Activated CD4-positive, alpha-beta T cell treated with anti-CD3 and anti-CD28 coated beads, Interleukin-2, Interleukin-6, amounts not matched to agents 100 ng/mL and 50 ng/mL, durations not matched to agents 16 hours and 8 hours (primary cell): ENCODE results near the gene TTLL4.
"Not testable (repeated sequence)": the region's sequence is repeated elsewhere in the genome, so short reads cannot be mapped to it uniquely, and the experiment has no call there.

Experiments used
- DNase-seq: peaks from one replicate; pipeline ENCODE4 v3.0.0-alpha.2; 2020

The TTLL4 gene

DNA sequence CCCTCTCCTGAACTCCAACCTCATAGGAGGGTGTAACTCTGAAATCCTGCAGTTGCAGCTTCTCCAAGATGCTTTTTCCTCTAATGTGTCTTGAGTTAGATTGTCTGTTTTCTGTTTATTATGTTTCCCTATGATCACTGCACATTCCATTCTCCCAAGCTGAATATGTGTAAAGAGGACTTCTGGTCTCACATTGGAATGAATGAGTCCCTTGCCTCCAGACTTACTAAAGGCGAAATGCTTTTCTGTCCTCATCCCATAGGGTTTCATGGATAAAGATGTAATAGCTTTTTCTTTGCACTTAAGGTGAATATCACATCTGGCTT lies 35.8 kb downstream of the TTLL4 start:
- no peak for DNase-seq

DNA sequence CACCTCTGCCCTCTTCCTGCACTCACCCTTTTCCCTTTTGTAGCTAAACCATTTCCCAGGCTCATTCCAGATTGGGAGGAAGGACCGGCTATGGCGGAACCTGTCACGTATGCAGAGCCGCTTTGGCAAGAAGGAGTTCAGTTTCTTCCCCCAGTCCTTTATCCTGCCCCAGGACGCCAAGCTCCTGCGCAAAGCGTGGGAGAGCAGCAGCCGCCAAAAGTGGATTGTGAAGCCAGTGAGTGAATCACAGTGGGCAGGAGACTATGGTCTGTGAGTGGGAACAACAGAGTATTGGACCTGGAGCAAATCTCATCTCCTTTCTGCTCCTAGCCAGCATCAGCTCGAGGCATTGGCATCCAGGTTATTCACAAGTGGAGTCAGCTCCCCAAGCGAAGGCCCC lies 36.3 kb downstream of the TTLL4 start:
- no peak for DNase-seq

GRCh38 chr2:218748741-218749441 lies 38.3 kb downstream of the TTLL4 start:
- DNase-seq, result no peak

DNA sequence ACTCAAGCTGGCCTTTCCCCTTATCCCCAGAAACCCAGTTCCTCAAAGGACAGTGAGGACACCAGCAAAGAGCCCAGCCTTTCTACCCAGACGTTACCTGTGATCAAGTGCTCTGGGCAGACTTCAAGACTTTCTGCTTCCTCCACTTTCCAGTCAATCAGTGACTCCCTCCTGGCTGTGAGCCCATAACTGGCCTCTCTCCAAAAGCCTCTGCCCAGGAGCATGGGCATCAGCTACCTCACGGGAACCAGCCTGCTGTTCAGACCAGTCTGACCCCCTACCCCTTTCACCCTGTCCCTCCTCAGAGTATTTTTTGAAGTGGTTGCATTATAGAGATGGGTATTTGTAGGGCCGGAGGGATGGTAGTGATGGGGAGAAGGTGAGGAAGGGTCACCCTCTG lies 43.6 kb downstream of the TTLL4 start:
- no peak for DNase-seq

DNA sequence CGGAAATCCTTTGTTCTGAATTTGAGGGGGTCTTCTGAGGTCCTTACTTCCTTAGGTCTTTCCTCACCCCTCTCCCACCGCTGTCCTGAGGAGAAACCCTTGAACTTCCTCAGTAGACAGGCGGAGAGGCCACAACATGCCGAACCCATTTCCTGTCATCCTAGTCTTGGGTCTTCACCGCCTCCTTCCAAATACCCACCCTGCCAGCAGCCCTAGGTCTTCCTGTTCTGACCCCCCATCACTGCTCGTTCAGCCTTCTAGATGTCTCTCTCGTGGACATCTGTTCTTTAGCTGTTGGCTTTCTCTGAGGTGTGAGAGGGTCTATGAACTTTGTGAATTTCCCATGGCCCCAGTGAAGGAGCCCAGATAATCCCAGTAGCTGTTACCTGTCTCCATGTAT lies 44.1 kb downstream of the TTLL4 start:
- no peak for DNase-seq

DNA sequence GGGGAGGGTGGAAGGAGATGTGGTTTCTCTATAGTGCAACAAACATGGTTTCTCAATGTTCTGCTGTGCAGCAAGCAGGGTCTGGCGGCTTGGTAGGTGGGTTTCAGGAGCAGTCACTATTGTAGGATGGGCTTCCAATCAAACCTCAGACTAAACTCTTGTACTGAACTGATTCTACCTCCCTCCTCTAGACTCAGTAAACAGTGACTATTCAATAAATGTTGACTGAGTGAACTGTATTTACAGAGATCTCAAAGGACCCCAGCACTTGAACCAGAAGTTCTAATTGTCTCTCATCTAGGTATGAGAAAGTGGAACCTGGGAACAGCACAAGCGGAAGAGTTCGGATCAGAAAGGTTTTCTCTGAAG lies 44.5 kb downstream of the TTLL4 start:
- no peak for DNase-seq

DNA sequence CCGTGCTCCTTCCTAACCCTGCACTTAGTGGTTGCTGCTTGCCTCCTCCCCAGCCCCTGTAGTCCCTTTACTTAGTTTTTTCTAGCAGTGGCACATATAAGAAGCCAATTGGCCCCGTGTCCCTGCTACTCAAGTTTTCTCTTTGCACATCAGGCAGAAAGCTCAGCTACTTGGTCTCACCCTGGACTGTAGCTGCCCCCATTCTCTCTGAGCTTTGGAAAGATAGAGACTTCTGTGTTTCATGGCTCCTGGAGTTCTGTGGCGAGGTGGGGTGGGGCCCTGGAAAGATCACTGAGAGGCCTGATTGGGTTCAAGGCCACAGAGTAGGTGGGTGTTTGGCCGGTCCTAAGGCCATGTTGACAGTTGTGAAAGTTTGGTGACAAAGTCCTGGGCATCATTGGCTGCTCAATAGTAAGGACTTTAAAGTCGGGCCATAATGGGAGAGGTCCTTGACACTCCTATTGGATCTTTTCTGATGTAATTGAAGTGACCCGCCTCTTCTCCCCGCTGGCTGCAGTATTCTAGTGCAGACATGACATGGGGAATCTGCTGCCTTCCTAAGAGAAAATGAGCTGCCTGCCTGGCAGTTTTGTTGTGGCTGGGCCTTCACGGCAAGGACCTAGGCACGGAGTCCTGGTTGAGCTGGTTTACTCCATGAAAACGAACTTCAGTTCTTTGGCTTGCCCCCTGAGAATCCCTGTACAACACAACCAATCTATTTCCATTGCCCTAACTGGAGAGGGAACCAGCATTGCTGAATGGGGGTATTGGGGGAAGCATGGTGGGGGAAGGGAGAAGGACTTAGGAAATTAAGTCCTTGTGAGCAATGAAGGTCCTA lies 45.2 kb downstream of the TTLL4 start:
- DNase-seq, result no peak

DNA sequence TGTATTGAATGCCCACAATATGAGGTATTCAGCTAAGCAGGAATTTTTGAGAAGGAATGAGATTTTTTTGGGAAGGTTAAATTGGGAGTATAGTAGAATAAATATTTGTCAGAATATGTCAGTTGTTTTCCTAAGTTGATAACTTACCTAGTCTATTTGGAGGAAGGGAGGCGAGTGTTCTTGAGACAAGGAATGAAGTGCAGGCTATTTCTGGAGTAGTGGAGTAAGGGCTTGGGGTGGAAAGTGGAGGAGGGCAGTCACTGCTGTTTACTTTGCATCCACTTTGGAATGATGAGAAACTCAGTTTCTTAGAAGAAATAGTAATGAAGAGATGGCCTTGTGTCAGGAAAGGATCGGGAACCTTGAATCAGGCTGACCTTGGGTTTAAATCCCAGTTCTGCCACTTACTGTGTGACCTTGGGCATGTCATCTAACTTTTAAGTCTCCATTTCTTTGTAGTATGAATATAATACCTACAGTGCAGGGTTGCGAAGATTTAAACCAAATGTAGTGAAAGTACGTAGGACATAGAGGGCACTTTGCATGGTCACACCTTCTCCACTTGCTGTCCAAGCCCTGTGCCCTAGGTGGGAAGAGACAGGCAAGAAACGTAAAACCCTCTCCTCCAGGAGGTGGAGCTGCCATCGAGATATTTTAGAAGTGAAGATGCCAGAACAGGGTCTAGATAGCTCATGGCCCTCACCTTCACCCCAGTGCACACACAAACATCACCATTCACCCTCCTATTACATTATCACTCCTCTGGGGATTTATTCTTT lies 46.2 kb downstream of the TTLL4 start:
- no peak for DNase-seq

GRCh38 chr2:218761795-218762194 lies 51.2 kb downstream of the TTLL4 start:
- DNase-seq, result no peak

DNA sequence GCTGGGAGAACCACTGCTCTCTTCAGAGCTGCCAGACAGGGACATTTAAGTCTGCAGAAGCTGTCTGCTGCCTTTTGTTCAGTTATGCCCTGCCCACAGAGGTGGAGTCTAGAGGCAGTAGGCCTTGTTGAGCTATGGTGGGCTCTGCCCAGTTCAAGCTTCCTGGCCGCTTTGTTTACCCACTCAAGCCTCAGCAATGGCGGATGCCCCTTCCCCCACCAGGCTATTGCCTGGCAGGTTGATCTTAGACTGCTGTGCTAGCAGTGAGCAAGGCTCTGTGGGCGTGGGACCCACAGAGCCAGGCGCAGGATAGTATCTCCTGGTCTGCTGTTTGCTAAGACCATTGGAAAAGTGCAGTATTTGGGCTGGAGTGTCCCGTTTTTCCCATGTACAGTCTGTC lies 62.1 kb downstream of the TTLL4 start:
- DNase-seq, result not testable (repeated sequence)

DNA sequence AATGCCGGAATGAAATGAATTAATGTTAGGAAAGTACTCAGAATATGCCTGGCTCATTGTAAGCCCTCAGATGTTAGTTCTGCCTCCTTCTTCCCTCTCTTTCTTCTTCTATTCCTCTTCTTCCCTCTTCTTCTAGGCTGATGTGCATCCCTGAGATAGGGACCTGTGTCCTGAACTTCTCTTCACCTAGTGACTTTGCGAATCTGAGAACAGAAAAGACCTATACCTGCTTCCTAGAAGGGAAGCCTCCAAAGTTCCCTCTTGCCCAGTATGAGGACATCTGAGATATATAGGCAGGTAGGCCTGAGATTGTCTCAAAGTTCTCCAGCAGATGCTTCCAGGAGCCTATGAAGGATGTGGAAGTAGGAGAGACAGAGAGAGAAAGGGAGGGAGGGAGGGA lies 63.2 kb downstream of the TTLL4 start:
- no peak for DNase-seq

DNA sequence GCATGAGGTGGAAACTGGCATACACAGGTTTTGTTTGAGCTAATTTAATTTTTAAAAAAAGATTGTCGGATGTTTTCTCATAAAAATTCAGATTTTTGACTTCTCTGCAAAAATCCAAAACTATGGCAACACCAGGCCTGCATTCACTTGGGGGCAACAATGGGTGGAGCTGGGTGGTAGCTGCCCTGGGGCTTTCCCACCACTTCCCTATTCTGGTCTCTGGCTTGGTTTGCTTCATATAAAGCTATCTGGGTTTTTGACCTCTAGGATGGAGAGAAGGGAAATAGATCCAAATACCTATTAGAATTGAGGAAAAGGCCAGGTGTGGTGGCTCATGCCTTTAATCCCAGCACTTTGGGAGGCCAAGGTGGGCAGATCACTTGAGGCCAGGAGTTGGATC lies 65.9 kb downstream of the TTLL4 start:
- no peak for DNase-seq

DNA sequence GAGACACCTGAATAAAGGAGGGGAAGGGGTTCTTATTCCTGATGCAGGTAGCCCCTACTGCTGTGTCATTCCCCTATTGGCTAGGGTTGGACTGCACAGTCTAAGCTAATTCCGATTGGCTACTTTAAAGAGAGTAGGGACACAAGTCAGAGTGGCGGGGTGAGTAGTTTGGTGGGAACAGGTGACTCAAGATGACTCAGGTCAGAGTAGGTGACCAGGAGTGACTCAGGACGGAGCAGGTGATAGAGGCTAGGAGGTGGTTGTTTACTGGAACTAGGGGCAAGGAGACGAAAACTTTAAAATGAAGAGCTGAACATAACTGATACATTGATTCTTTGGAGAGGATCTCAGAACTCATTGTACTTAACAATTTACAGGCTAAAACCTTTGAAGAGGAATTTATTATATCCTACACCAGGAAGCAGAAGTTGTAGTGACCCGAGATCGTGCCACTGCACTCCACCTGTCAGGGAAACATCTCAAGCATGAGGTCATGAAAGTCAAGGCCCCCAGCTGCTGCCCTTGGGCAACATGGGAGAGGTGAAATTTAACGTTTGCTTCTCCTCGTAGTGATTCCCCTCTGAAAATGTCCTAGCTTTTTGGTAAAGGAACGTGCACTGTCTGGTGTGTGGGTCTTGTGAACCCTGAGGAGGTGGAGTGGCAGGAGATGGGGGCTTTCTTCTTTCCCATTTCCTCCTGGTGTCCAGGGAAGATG lies 66.8 kb downstream of the TTLL4 start:
- no peak for DNase-seq

GRCh38 chr2:218780046-218780445 lies 69.4 kb downstream of the TTLL4 start:
- DNase-seq, result peak; percentile 4

DNA sequence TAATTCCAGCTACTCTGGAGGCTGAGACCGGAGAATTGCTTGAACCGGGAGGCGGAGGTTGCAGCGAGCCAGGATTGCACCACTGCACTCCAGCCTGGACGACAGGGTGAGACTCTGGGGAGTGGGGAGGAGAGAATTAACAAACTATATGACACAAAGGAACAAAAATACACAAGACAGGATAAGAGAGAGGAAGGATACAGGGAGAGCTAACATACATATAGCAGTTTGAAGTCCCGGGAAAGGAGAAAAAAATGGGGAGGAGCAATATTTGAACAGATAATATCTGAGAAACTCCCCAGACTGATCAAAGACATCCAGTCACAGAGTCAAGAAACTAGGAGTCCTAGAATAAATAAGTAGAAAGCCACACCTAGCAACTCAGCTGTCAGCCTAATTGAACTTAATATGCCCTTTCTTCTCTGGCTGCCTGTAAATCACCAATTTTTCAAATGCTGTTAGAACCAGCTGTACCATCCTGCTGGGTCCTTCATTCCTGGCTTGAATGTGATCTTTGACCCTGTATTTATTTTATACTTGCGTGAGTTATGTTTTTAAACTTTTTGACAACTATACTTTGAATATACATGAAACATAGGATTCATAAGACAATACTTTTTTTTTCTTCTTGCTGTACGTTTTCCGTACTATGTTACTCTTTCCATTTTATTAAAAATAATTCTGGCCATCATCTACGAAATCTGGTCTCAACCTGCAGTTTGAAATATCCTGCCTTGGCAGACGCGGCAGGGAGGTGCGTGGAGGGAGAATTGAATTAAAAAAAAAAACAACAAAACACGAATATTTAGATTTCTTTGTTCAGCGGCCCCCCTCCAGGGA lies 70.4 kb downstream of the TTLL4 start:
- no peak for DNase-seq

GRCh38 chr2:218781691-218782527 lies 71.3 kb downstream of the TTLL4 start, which contains the start of gene CYP27A1:
CYP27A1 (plus strand) TSS chr2:218782147; CDS start chr2:218782183, 36 bp downstream.
- DNase-seq, result no peak

GRCh38 chr2:218782528-218782844 lies 71.9 kb downstream of the TTLL4 start:
- DNase-seq, result no peak

DNA sequence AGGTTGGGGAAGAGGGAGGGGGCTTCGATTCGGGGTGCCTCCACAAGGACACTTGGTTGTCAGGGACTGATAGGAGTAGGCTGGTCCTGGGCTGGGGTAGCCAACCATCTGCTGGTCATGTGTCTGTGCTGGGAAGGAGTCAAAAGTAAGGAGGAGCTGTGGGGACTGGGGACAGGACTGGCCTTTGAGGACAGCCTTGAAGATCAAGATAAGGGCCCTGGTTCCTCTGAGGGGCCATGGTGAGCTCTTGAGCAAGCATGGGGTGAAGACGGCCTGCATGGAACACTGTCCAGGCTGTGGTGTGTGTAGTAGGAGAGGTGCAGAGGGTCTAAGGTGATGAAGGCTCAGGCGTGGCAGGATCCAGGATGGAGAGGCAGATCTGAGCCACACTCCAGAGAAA lies 73.1 kb downstream of the TTLL4 start:
- no peak for DNase-seq

- no peak for DNase-seq
These were observed 74.5 kb downstream of the TTLL4 start for GRCh38 chr2:218785103-218785502.

GRCh38 chr2:218786133-218786532 lies 75.5 kb downstream of the TTLL4 start:
- DNase-seq, result no peak

DNA sequence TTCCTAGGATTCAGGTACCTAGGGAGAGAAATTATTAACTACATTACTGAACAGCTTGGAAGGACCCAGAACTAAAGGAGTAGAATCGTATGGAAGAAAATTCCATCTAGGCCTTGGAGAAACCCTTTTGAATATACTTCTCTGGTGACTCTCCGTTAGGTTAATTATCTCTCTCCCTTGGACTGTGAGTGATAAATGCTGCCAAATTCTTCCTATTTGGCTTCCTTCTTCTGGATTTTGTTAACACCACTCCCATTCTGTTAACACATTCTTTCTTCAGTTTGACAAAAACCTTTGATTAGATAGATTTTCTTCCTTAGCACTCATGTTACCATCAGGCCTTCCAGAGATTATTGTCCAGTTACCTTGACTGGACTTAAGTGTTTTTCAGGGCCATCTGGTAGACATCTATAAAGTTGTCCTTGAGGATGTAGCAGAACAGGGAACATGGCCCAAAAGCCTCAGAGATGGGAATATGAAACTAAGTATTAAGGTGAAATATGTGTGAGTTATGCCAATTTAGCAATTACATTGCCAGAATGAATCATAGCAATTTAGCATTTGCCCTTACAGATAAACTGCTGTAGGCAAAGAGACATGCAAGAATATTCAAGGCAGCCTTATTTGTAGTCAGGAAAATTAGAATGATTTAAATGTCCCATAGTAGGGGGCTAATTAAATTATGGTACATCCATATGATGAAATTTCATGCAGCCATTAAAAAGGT lies 78.1 kb downstream of the TTLL4 start:
- no peak for DNase-seq
